Neural progenitor cell (in vitro differentiated cells): ENCODE data around the gene VAT1. TPM values are rescaled to one million over a fixed set of nuclear protein-coding genes. Genes with fewer than 3 reads are reported as not detected.
A peak's percentile ranks its signal among the peaks of the same experiment; 100 is the strongest.

ENCODE experiments used
- DNase-seq: peaks from one replicate; pipeline ENCODE4 v3.0.0-alpha.2; 2016; ENCODE audit warnings: low spot score
- H2AFZ ChIP-seq: fragments of 200-600 bp; sonication (generic); replicated peaks from 2 replicates; pipeline ENCODE4 v1.6.1; 2016; ENCODE audit warnings: antibody characterized with exemption
- H3F3A ChIP-seq: fragments of 200-600 bp; sonication (generic); 2 replicates; pipeline ENCODE4 v1.6.1; 2016; ENCODE audit warnings: antibody characterized with exemption, low read depth
- H3K27ac ChIP-seq: fragments of 200-600 bp; sonication (generic); 2 replicates; pipeline ENCODE4 v1.5.1; 2016; ENCODE audit warnings: mild to moderate bottlenecking
- H3K27me3 ChIP-seq: fragments of 200-600 bp; sonication (generic); 2 replicates; pipeline ENCODE4 v1.6.1; 2016; ENCODE audit warnings: mild to moderate bottlenecking, moderate library complexity
- H3K36me3 ChIP-seq: fragments of 200-600 bp; sonication (generic); 2 replicates; pipeline ENCODE4 v1.5.1; 2016
- H3K4me1 ChIP-seq: fragments of 200-600 bp; sonication (generic); 2 replicates; pipeline ENCODE4 v1.6.1; 2016; ENCODE audit warnings: mixed run types
- H3K4me2 ChIP-seq: fragments of 200-600 bp; sonication (generic); 2 replicates; pipeline ENCODE4 v1.6.1; 2016
- H3K4me3 ChIP-seq: fragments of 200-600 bp; sonication (generic); 2 replicates; pipeline ENCODE4 v1.5.1; 2016
- H3K79me2 ChIP-seq: fragments of 200-600 bp; sonication (generic); 2 replicates; pipeline ENCODE4 v1.6.1; 2016; ENCODE audit warnings: low read depth
- H3K9ac ChIP-seq: fragments of 200-600 bp; sonication (generic); 2 replicates; pipeline ENCODE4 v1.6.1; 2016
- H3K9me3 ChIP-seq: fragments of 200-600 bp; sonication (generic); 2 replicates; pipeline ENCODE4 v1.5.1; 2016; ENCODE audit warnings: low read depth
- H4K20me1 ChIP-seq: fragments of 200-600 bp; sonication (generic); 2 replicates; pipeline ENCODE4 v1.6.1; 2016; ENCODE audit warnings: low read depth
- H3K27ac Mint-ChIP-seq: 3 replicates; pipeline ENCODE4 v1.8.0; 2021; ENCODE audit warnings: mixed read lengths
- H3K27me3 Mint-ChIP-seq: 2 replicates; pipeline ENCODE4 v1.8.0; 2022; ENCODE audit warnings: low read depth, mild to moderate bottlenecking, inconsistent platforms, moderate library complexity, mixed read lengths; ENCODE audit not compliant: insufficient read depth
- H3K36me3 Mint-ChIP-seq: 3 replicates; pipeline ENCODE4 v1.8.0; 2021; ENCODE audit warnings: mixed read lengths
- H3K4me1 Mint-ChIP-seq: 3 replicates; pipeline ENCODE4 v1.8.0; 2021; ENCODE audit warnings: mixed read lengths
- H3K4me3 Mint-ChIP-seq: 3 replicates; pipeline ENCODE4 v1.8.0; 2021; ENCODE audit warnings: mild to moderate bottlenecking, moderate library complexity, mixed read lengths
- H3K9me3 Mint-ChIP-seq: 3 replicates; pipeline ENCODE4 v1.8.0; 2020; ENCODE audit warnings: mixed read lengths
- CTCF ChIP-seq: fragments of 200-600 bp; sonication (generic); IDR thresholded peaks from 2 replicates; pipeline ENCODE4 v1.5.1; 2017; ENCODE audit warnings: antibody characterized with exemption, mild to moderate bottlenecking
- EZH2 ChIP-seq: fragments of 200-600 bp; sonication (generic); IDR thresholded peaks from 2 replicates; pipeline ENCODE4 v1.6.1; 2017; ENCODE audit warnings: antibody characterized with exemption, mild to moderate bottlenecking, moderate library complexity
- EZH2phosphoT487 ChIP-seq: fragments of 200-600 bp; sonication (generic); IDR thresholded peaks from 2 replicates; pipeline ENCODE4 v1.6.1; 2017; ENCODE audit warnings: antibody characterized with exemption
- total RNA-seq: library from RNA; depleted of rRNA; stranded (reverse); fragments of >200 nt; gene quantifications from 2 replicates; pipeline ENCODE4 v1.2.3, GENCODE V29; 2015; ENCODE audit warnings: low replicate concordance

Gene VAT1
- total RNA-seq, 1 donor from 2014 or later = 94.7 TPM

- no peaks in the 10 kb centered on the region for H3K9me3 ChIP-seq
- no peak overlapping the region for H3K9ac ChIP-seq
- no peak overlapping the region for H2AFZ ChIP-seq
- no peak overlapping the region for H3K27ac ChIP-seq
- H3F3A ChIP-seq = peaks cover 50% of the 10 kb centered on the region
- Mint-ChIP-seq H3K27me3 (peaks cover 9% of the 10 kb centered on the region), H3K4me1 (peaks cover 25% of the 10 kb centered on the region), H3K27ac (no peak overlapping the region), H3K36me3 (peaks cover 10% of the 10 kb centered on the region), H3K4me3 (no peak overlapping the region), H3K9me3 (no peaks in the 10 kb centered on the region)
- H3K4me2 ChIP-seq = no peak overlapping the region
- TF ChIP-seq CTCF (no peak), EZH2 (no peak), EZH2phosphoT487 (no peak)
- no peaks in the 10 kb centered on the region for H3K79me2 ChIP-seq
- peaks cover 5% of the 10 kb centered on the region for H3K36me3 ChIP-seq
- H3K4me1 ChIP-seq = peaks cover 29% of the 10 kb centered on the region
- H4K20me1 ChIP-seq = no peaks in the 10 kb centered on the region
- no peak overlapping the region for H3K4me3 ChIP-seq
- H3K27me3 ChIP-seq = no peaks in the 10 kb centered on the region
- DNase-seq = no peak
Observed at GRCh38 chr17:43043307-43043706, 21.1 kb upstream of the VAT1 start.

GRCh38 chr17:43042025-43042628, 19.9 kb upstream of the VAT1 start:
- H3K9me3 Mint-ChIP-seq = no peaks in the 10 kb centered on the region
- H3K27me3 Mint-ChIP-seq = peaks cover 5% of the 10 kb centered on the region
- Histone ChIP-seq H3K4me1 (peaks cover 37% of the 10 kb centered on the region), H2AFZ (no peak overlapping the region), H3K79me2 (no peaks in the 10 kb centered on the region), H3K9me3 (no peaks in the 10 kb centered on the region), H3K27me3 (no peaks in the 10 kb centered on the region), H3K4me2 (peak overlapping the region; percentile 46), H3K9ac (no peak overlapping the region), H3K4me3 (no peak overlapping the region), H3F3A (peaks cover 62% of the 10 kb centered on the region), H3K27ac (peak overlapping the region; percentile 71), H4K20me1 (no peaks in the 10 kb centered on the region), H3K36me3 (peaks cover 4% of the 10 kb centered on the region)
- peak overlapping the region; percentile 75 for H3K27ac Mint-ChIP-seq
- TF ChIP-seq EZH2 = no peak
- no peak for TF ChIP-seq EZH2phosphoT487
- no peak for TF ChIP-seq CTCF
- H3K4me1 Mint-ChIP-seq = peaks cover 34% of the 10 kb centered on the region
- peak; percentile 34 for DNase-seq
- peaks cover 7% of the 10 kb centered on the region for H3K36me3 Mint-ChIP-seq
- H3K4me3 Mint-ChIP-seq = no peak overlapping the region

GRCh38 chr17:43040655-43041054, 18.5 kb upstream of the VAT1 start:
- H4K20me1 ChIP-seq = no peaks in the 10 kb centered on the region
- H3K79me2 ChIP-seq = no peaks in the 10 kb centered on the region
- H3K4me3 Mint-ChIP-seq = no peak overlapping the region
- peaks cover 49% of the 10 kb centered on the region for H3K4me1 ChIP-seq
- H3K36me3 ChIP-seq = no peaks in the 10 kb centered on the region
- peaks cover 5% of the 10 kb centered on the region for H3K36me3 Mint-ChIP-seq
- peaks cover 43% of the 10 kb centered on the region for H3K4me1 Mint-ChIP-seq
- H2AFZ ChIP-seq = no peak overlapping the region
- no peaks in the 10 kb centered on the region for H3K9me3 ChIP-seq
- peak overlapping the region; percentile 64 for H3K27ac ChIP-seq
- no peak for TF ChIP-seq EZH2phosphoT487
- TF ChIP-seq CTCF = no peak
- no peak for TF ChIP-seq EZH2
- DNase-seq = no peak
- H3K27me3 ChIP-seq = no peaks in the 10 kb centered on the region
- no peak overlapping the region for H3K9ac ChIP-seq
- H3K9me3 Mint-ChIP-seq = no peaks in the 10 kb centered on the region
- peak overlapping the region; percentile 15 for H3K4me2 ChIP-seq
- H3F3A ChIP-seq = peaks cover 77% of the 10 kb centered on the region
- peaks cover 5% of the 10 kb centered on the region for H3K27me3 Mint-ChIP-seq
- H3K27ac Mint-ChIP-seq = peak overlapping the region; percentile 65
- H3K4me3 ChIP-seq = no peak overlapping the region
